Gastrocnemius medialis (tissue), 4 donors: ENCODE measurements around the gene PROSER3.

Experiments used
- CTCF ChIP-seq, 5 experiments: fragments of 450-650 bp in 3 of 5; fragments of 200-600 bp in 2 of 5; sonication (generic) in 2 of 5; IDR thresholded peaks in 4 of 5; conservative IDR thresholded peaks in 1 of 5; 1 replicate in 4 of 5; 2 replicates in 1 of 5; pipeline ENCODE4 v1.5.1; 2016 to 2019; ENCODE audit warnings: antibody characterized with exemption in 5 of 5, mild to moderate bottlenecking in 3 of 5, moderate library complexity in 3 of 5
- POLR2A ChIP-seq, 2 donors: fragments of 450-650 bp; IDR thresholded peaks; one replicate each; pipeline ENCODE4 v1.6.1; 2017; ENCODE audit warnings: antibody characterized with exemption in 2 of 2, mild to moderate bottlenecking in 2 of 2, moderate library complexity in 2 of 2

- TF ChIP-seq CTCF (IDR thresholded peaks at IDR 0.05 in 4 of 5, conservative IDR thresholded peaks at IDR 0.05 in 1 of 5), result no peak
- TF ChIP-seq POLR2A (IDR thresholded peaks at IDR 0.05), result no peak
Measured at GRCh38 chr19:35722897-35723296, 35.1 kb upstream of the PROSER3 start.
